Ovary (tissue), 9 donors: ENCODE data around the gene OXA1L. TPM values are rescaled to one million over a fixed set of nuclear protein-coding genes. Genes with fewer than 3 reads are reported as not detected.

ENCODE experiments used
- DNase-seq, 5 donors: peaks; one replicate each; pipeline ENCODE4 v3.0.0-alpha.2; 2019 to 2020
- H3K27ac ChIP-seq, 2 donors: fragments of 200-600 bp; one replicate each; pipeline versions ENCODE4 v1.5.1 to v1.8.0; 2019 to 2022
- H3K27me3 ChIP-seq: fragments of 200-600 bp; one replicate; pipeline ENCODE4 v1.8.0; 2022
- H3K36me3 ChIP-seq: fragments of 200-600 bp; sonication (generic); one replicate; pipeline ENCODE4 v1.5.1; 2019
- H3K4me1 ChIP-seq: one replicate; pipeline ENCODE4 v1.8.1; 2013; ENCODE audit warnings: mild to moderate bottlenecking, moderate library complexity; ENCODE audit not compliant: insufficient read depth
- H3K4me3 ChIP-seq: fragments of 200-600 bp; sonication (generic); one replicate; pipeline ENCODE4 v1.5.1; 2017
- H3K9me3 ChIP-seq, 2 donors: fragments of 200-600 bp in 1 of 2; sonication (generic) in 1 of 2; one replicate each; pipeline versions ENCODE4 v1.5.1 to v1.8.1; 2013 to 2019; ENCODE audit warnings: mild to moderate bottlenecking in 1 of 2, moderate library complexity in 1 of 2
- CTCF ChIP-seq, 3 donors: fragments of 450-650 bp in 2 of 3; fragments of 200-600 bp in 1 of 3; IDR thresholded peaks; one replicate each; pipeline versions ENCODE4 v1.5.1 to v1.8.0; 2016 to 2022; ENCODE audit warnings: antibody characterized with exemption in 3 of 3, mild to moderate bottlenecking in 1 of 3
- EP300 ChIP-seq: sonication (generic); formaldehyde crosslinking; IDR thresholded peaks from one replicate; pipeline ENCODE4 v1.6.1; 2017; ENCODE audit warnings: antibody characterized with exemption
- POLR2A ChIP-seq: fragments of 450-650 bp; IDR thresholded peaks from one replicate; pipeline ENCODE4 v1.6.1; 2017; ENCODE audit warnings: antibody characterized with exemption, mild to moderate bottlenecking, moderate library complexity
- WGBS, 3 donors: extraction: QIAGEN DNeasy Blood & Tissue Kit in 1 of 3; methylation state at CpG; one replicate each; pipeline versions ENCODE4 v1.1.5 to v1.1.7; 2013 to 2017; 5-methylcytosine and 5-hydroxymethylcytosine counted together
- intact Hi-C, 4 donors: fragments of 100-400 bp; cut with DNase I; formaldehyde crosslinking; loops; one replicate each; pipeline versions ENCODE4 v1.11.0 to v1.15.1; 2022 to 2023
- polyA plus RNA-seq, 2 donors: library from polyadenylated mRNA; stranded (reverse); fragments of 200-250 nt in 1 of 2; fragments of 350-450 nt in 1 of 2; fragmentation: Illumina TruSeq in 1 of 2; extraction: RNeasy Lipid Tissue Mini Kit (QIAGEN cat#74804) in 1 of 2; gene quantifications; one replicate each; pipeline ENCODE4 v1.2.3, GENCODE V29; 2013 to 2014
- total RNA-seq, 7 donors: library from RNA; depleted of rRNA in 2 of 7; stranded (reverse); fragments of >200 nt in 2 of 7; fragmentation: NEBNext Ultra II Directional in 3 of 7; extraction: Animal tissue kit (Norgen Biotek cat#: 25700) in 3 of 7; gene quantifications; one replicate each; pipeline versions ENCODE4 v1.1.0 to v1.2.4, GENCODE V29; 2016 to 2023
- donor health status: DM: no; HTN: no; CAD: no; lungs with moderate emphysema.
- donor health status: DM: no; HTN: no; CAD: no.
- donor health status: Bipolar disorder and iron deficiency.
- donor health status: DM: yes; HTN: yes; CAD: no.
- donor health status: DM: no; HTN: no; CAD: no.
- donor health status: DM: yes; HTN: yes; CAD: no.

OXA1L gene
- total and polyA plus RNA-seq, 9 donors = 52.7 to 199 (median 85.5) TPM

- Histone ChIP-seq H3K27ac (no peak overlapping the region), H3K36me3 (no peaks in the 10 kb centered on the region), H3K9me3 (no peaks in the 10 kb centered on the region), H3K27me3 (no peaks in the 10 kb centered on the region), H3K4me3 (no peak overlapping the region), H3K4me1 (no peaks in the 10 kb centered on the region)
- intact Hi-C loops = no loop called here
- no peak for DNase-seq
- no peak for TF ChIP-seq CTCF (IDR thresholded peaks at IDR 0.05)
- TF ChIP-seq EP300 = no peak
- no peak for TF ChIP-seq POLR2A
- WGBS, 3 donors = 79 to 83% (median 81%) methylated on average over 1 of the region's 1 CpG
These were observed 27.1 kb upstream of the OXA1L start for GRCh38 chr14:22739423-22739822.

GRCh38 chr14:22740020-22740419, 26.5 kb upstream of the OXA1L start:
- Histone ChIP-seq H3K4me1 (no peaks in the 10 kb centered on the region), H3K4me3 (no peak overlapping the region), H3K27ac (no peak overlapping the region), H3K36me3 (no peaks in the 10 kb centered on the region), H3K27me3 (no peaks in the 10 kb centered on the region), H3K9me3 (no peaks in the 10 kb centered on the region)
- TF ChIP-seq POLR2A (no peak), EP300 (no peak), CTCF (IDR thresholded peaks at IDR 0.05) (no peak)
- no peak for DNase-seq
- WGBS, 3 donors = 77 to 79% (median 77%) methylated on average over 3 of the region's 3 CpGs
- intact Hi-C loops = no loop called here

- Histone ChIP-seq H3K4me1 (no peaks in the 10 kb centered on the region), H3K36me3 (no peaks in the 10 kb centered on the region), H3K4me3 (no peak overlapping the region), H3K9me3 (no peaks in the 10 kb centered on the region), H3K27ac (no peak overlapping the region), H3K27me3 (no peaks in the 10 kb centered on the region)
- intact Hi-C loops = no loop called here
- TF ChIP-seq EP300 (no peak), CTCF (IDR thresholded peaks at IDR 0.05) (no peak), POLR2A (no peak)
- WGBS, 3 donors = 70 to 82% (median 78%) methylated on average over 4 of the region's 4 CpGs
- no peak for DNase-seq
These were observed 18.7 kb upstream of the OXA1L start for GRCh38 chr14:22747769-22748168.

GRCh38 chr14:22748206-22748605, 18.3 kb upstream of the OXA1L start:
- no peak overlapping the region for H3K27ac ChIP-seq
- 66 to 69% (median 66%) methylated on average over 4 of the region's 4 CpGs for WGBS, 3 donors
- intact Hi-C loops = no loop called here
- no peaks in the 10 kb centered on the region for H3K9me3 ChIP-seq
- H3K27me3 ChIP-seq = no peaks in the 10 kb centered on the region
- no peak overlapping the region for H3K4me3 ChIP-seq
- H3K36me3 ChIP-seq = no peaks in the 10 kb centered on the region
- H3K4me1 ChIP-seq = no peaks in the 10 kb centered on the region
- TF ChIP-seq EP300 = no peak
- no peak for DNase-seq

GRCh38 chr14:22748631-22749068, 17.8 kb upstream of the OXA1L start:
- WGBS, 3 donors = 17 to 30% (median 17%) methylated on average over 4 of the region's 4 CpGs
- no peaks in the 10 kb centered on the region for H3K36me3 ChIP-seq
- no peak overlapping the region for H3K4me3 ChIP-seq
- no peak for DNase-seq
- intact Hi-C loops = no loop called here
- H3K27ac ChIP-seq = no peak overlapping the region
- no peaks in the 10 kb centered on the region for H3K9me3 ChIP-seq
- H3K4me1 ChIP-seq = no peaks in the 10 kb centered on the region
- no peaks in the 10 kb centered on the region for H3K27me3 ChIP-seq
- TF ChIP-seq EP300 = no peak
- TF ChIP-seq CTCF (IDR thresholded peaks at IDR 0.05) = no peak
- TF ChIP-seq POLR2A = no peak
